ENCODE measurements around the gene MRGPRD.

- TF ChIP-seq CTCF (conservative IDR thresholded peaks at IDR 0.05 in 1 of 2, IDR thresholded peaks at IDR 0.05 in 1 of 2; ENCODE audit: extremely low read depth in 1 of 2, insufficient read depth in 1 of 2, low read depth in 1 of 2, low read length in 2 of 2) (no peak), EZH2 (IDR thresholded peaks at IDR 0.05; ENCODE audit: borderline replicate concordance, low read length) (no peak)
Measured at GRCh38 chr11:68948935-68949334, 31.9 kb downstream of the MRGPRD start.

Data from mammary epithelial cell (primary cell).